KMS-11 (cell line): ENCODE data around the gene MRPL58.

Experiments
- H2AFZ ChIP-seq: fragments of 200-600 bp; sonication (generic); 2 replicates; pipeline ENCODE4 v1.6.1; 2016; ENCODE audit warnings: antibody characterized with exemption, mixed run types, low read depth
- H3K27ac ChIP-seq: fragments of 200-600 bp; sonication (generic); 2 replicates; pipeline ENCODE4 v1.6.1; 2016; ENCODE audit warnings: mild to moderate bottlenecking, mixed run types
- H3K27me3 ChIP-seq: fragments of 200-600 bp; sonication (generic); 2 replicates; pipeline ENCODE4 v1.6.1; 2017; ENCODE audit warnings: mild to moderate bottlenecking, low read depth, mixed run types, moderate library complexity; ENCODE audit not compliant: insufficient read depth
- H3K36me3 ChIP-seq: fragments of 200-600 bp; sonication (generic); 2 replicates; pipeline ENCODE4 v1.6.1; 2017; ENCODE audit warnings: mild to moderate bottlenecking, mixed run types; ENCODE audit not compliant: insufficient read depth
- H3K4me1 ChIP-seq: fragments of 200-600 bp; sonication (generic); 2 replicates; pipeline ENCODE4 v1.6.1; 2016; ENCODE audit warnings: mild to moderate bottlenecking, low read depth, mixed run types; ENCODE audit not compliant: poor library complexity, severe bottlenecking
- H3K4me2 ChIP-seq: fragments of 200-600 bp; sonication (generic); 2 replicates; pipeline ENCODE4 v1.7.0; 2016; ENCODE audit warnings: mild to moderate bottlenecking, mixed run types
- H3K4me3 ChIP-seq: fragments of 200-600 bp; sonication (generic); IDR thresholded peaks from 2 replicates; pipeline ENCODE4 v1.6.1; 2017; ENCODE audit warnings: low read depth, low read length, mixed read lengths; ENCODE audit not compliant: insufficient read depth
- H3K79me2 ChIP-seq: fragments of 200-600 bp; sonication (generic); 2 replicates; pipeline ENCODE4 v1.6.1; 2016; ENCODE audit warnings: low read depth, mixed run types; ENCODE audit not compliant: insufficient read depth
- H3K9ac ChIP-seq: fragments of 200-600 bp; sonication (generic); 2 replicates; pipeline ENCODE4 v1.6.1; 2016; ENCODE audit warnings: mild to moderate bottlenecking, mixed run types
- H4K20me1 ChIP-seq: fragments of 200-600 bp; sonication (generic); 2 replicates; pipeline ENCODE4 v1.6.1; 2016; ENCODE audit warnings: mild to moderate bottlenecking, mixed run types; ENCODE audit not compliant: insufficient read depth
- CTCF ChIP-seq: fragments of 200-600 bp; sonication (generic); conservative IDR thresholded peaks from 2 replicates; pipeline ENCODE4 v1.6.1; 2017; ENCODE audit warnings: low read depth, mild to moderate bottlenecking, antibody characterized with exemption, low read length, moderate library complexity, mixed read lengths

MRPL58 gene

GRCh38 chr17:75069783-75070182 is 57.3 kb downstream of the MRPL58 start:
- no peak overlapping the region for H2AFZ ChIP-seq
- H3K4me2 ChIP-seq = no peak overlapping the region; the same call in 1 of the 2 replicates
- H4K20me1 ChIP-seq = no peaks in the 10 kb centered on the region
- peaks cover 56% of the 10 kb centered on the region for H3K4me1 ChIP-seq
- no peaks in the 10 kb centered on the region for H3K27me3 ChIP-seq
- H3K79me2 ChIP-seq = no peaks in the 10 kb centered on the region
- H3K9ac ChIP-seq = no peak overlapping the region
- no peak overlapping the region for H3K4me3 ChIP-seq
- no peaks in the 10 kb centered on the region for H3K36me3 ChIP-seq
- peak; percentile 60 for TF ChIP-seq CTCF
- no peak overlapping the region for H3K27ac ChIP-seq
